ENCODE data around the gene HSPG2.
A peak's percentile ranks its signal among the peaks of the same experiment; 100 is the strongest.
"Not testable (repeated sequence)": the region's sequence is repeated elsewhere in the genome, so short reads cannot be mapped to it uniquely, and the experiment has no call there.

HSPG2 gene

GRCh38 chr1:21955501-21956281, 18.6 kb upstream of the HSPG2 start:
- DNase-seq: no peak

GRCh38 chr1:21955058-21955457, 17.9 kb upstream of the HSPG2 start:
- no peak for DNase-seq

GRCh38 chr1:21952786-21953520, 15.8 kb upstream of the HSPG2 start:
- DNase-seq: no peak

DNA sequence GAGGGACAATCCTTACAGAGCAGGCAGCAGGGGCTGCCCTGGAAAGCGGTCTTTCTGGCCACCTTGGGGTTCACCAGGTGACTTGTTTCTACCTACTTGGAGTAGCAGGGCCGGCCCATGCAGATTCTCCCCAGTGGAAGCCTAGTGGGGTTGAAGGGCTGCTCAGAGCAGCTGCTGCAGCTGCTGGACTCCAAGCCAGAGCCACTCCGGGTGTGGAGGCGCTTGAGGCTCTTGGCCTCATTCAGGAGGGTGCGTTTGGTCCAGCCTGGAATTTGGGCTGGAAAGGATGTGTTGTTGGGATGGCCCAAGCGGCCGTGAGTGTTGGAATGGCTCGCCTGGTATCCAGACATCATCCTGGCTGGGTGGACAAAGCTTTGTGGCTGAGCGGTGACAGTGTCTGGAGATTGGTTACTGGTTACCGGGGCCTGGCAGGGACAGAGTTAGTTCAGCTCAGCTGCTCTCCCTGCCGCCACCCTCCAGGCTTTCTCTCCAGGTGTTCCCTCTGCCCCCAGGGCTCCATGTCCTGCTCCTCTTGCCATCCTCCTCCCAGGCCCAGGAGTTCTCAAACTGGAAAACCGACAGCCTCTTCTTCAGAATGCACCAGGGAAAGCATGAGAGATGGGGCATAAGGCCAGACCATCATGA, 14.2 kb upstream of the HSPG2 start:
- no peak for DNase-seq

DNA sequence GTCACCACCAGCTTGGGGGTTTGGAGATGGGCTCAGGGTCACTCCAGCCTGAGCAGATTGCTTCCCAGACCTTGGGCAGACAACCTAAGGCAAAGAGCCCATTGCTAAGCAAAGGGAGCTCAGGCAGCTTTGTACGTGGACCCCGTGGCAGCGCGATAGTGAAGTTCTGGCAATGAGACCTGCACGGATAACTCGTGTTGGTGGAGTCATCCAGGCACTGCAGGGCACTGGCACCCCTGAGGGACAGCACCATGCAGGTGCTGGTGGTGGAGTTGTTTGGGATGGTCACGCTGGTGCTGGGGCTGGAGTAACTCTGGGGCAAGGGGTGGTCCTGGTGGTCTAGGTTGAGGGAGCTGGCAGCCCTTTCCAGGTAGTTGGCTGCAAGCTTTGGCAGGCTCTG, 13.6 kb upstream of the HSPG2 start:
- DNase-seq: no peak

DNA sequence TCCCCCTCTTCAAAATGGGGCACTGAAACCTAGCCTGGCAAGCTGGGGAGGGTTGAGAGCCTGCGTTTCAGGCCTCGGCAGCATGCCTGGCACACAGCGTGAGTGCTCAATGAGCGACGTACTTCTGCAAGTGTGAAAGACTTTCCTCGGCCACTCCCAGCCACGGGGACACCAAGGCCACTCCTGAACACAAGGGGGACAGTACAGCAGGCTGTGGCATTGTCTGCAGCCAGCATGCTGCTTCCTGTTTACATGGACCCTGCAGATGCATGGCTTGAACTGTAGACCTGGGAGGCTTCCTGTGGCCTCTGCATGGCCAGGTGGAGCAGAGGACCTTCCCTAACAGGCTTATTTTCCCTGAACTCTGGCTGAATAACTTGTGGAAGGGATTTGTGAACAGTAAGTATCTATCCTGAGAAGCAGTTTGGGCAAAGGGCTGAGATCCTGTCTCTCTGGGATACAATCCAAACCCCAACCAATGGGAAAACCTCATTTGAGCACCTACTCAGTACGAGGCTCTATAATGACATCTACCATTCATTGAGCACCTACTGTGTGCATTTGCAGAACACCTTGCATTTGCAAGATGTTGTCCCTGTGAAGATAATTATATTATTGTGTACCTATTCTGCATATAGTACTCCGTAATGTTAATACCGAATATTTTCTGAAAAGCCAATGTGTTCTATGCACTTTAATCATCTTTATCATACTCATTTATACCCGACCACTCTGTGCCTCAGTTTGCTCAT, 9.9 kb upstream of the HSPG2 start:
- no peak for DNase-seq

DNA sequence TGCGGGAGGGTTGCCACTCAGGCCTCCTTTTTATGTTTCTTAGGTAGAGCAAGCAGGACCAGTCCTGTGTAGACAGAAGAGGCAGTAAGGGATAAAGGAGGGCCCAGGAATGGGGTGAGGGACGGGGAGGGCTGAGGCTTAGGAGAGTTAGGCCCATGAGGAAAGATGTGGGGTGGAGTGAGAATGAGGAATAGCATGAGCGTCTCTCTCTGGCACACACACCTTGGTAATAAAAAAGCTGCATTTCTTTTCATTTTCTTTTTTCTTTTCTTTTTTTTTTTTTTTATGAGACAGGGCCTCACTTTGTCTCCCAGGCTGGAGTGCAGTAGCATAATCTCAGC, 7.6 kb upstream of the HSPG2 start:
- no peak for DNase-seq

DNA sequence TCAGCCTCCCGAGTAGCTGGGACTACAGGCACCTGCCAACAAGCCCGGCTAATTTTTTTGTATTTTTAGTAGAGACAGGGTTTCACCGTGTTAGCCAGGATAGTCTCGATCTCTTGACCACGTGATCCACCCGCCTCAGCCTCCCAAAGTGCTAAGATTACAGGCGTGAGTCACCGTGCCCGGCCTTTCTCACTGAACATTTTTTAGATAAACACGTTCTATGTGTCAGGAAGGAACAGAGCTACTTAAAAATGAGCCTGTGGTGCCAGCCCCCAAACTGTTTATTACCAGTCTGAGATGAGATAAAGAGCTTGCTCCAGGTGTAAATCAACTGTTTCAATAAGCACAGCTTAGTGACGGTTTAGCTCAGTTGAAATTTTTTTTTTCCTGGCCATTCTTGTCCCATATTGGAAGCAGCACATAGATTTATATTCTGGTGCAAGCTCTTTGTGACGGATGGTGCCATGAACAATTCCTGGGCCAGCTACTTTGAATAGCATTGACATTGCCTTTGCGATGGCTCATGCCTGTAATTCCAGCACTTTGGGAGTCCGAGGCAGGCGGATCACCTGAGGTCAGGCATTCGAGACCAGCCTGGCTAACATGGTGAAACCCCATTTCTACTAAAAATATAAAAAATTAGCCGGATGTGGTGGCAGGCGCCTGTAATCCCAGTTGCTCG, 6.0 kb upstream of the HSPG2 start:
- not testable (repeated sequence) for DNase-seq

GRCh38 chr1:21942464-21942863, 5.4 kb upstream of the HSPG2 start:
- DNase-seq: no peak

- DNase-seq: no peak
These were observed 4.3 kb upstream of the HSPG2 start for GRCh38 chr1:21941370-21941769.

- no peak for DNase-seq
These were observed 3.4 kb upstream of the HSPG2 start for GRCh38 chr1:21940492-21940891.

DNA sequence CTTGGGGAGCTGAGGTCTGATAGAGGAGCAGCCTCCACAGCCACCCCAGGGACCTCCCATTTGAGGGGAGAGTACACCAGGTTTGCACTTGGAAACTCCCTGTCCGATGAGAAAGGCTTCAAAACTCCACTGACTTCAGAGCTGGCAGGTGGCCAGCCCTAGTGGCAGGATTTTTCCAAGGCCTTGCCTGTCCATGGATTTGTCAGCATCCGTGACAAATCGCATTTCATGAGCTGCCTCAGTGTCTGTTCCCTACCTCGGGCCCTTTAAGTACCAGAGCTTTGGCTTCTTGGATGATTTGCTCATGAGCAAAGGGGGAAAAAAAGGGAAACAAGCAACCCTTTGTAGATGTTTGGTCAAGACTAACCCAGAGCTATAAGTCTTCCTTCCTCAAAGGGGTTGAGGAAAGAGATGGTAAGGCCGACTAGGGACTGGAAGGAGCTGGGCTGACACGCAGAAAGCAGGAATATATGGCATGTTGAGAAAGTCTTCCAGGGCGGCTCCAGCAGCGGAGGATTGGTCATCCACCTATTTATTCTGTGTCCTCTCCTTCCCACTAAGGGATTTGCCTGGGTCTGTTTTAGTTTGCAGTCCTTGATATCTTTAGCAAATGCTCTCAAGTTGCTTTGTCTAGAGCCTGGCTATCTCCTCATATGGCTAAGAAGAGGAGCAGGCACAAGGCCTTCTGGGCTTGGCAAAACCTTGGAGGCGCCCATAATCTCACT, 2.7 kb upstream of the HSPG2 start:
- DNase-seq: no peak

DNA sequence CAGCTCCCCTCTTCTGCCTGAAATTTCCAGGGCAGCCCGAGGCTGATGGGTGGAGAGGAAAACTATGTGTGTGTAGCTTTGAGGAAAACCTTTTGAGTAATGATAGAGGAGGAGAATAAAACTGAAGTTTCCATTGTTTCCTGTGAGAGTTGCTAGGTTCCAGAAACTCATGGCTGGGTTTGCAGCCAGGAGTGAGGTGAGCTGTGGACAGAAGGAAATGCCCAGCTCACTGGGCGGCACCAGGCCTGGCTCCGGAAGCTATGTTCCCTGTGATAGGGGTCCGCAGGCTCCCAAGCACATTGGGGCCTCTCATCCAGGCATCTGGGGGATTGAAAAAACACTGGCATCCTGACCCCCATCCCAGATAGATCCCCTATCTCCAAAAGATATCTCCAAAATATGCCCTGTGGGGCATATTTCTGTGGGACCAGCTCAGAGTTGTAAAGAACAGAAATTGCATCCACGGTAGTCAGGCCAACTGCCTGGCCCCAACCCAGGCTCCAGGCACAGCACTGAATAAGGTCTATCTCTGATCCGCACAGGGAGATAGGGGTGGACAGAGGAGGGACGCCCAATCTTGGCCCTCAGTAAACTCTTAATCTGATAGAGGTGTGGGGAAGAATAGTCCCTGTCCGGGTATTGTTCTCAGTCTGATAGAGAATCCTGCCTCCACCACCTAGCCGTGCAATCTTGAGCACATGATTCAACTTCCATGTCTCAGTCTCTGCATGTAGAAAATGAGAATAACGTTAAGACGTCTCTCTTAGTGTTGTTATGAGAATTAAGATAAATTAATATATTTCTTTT, 1.8 kb upstream of the HSPG2 start:
- no peak for DNase-seq

- DNase-seq: peak; percentile 28 to 65 (median 38)
These were observed 437 bp upstream of the HSPG2 start for GRCh38 chr1:21937372-21938121.

GRCh38 chr1:21936366-21937031, 611 bp downstream of the HSPG2 start:
- no peak for DNase-seq

DNA sequence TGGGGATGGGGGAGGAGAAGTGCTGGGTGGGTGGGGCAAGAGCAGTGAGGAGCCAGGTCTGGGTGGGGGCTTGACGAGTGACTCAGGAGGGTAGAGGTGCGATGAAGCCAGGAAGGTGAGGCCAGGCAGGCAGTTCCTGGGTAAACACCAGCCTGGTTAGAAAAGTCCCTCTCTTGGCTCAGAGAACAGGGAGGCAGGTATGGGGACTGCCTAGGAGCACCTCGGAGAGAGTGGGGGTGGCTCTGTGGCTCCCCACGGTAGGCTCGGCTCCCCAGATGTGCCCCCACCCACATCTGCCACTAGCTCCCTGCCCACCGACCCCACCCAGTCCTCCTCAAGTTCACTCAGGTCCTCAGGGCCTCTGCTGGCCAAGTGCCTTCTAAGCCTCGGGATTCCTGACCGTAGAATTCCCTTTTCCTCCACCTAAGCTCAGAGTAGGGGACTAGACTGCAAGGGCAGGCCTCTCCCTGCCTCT, 1.2 kb downstream of the HSPG2 start:
- no peak for DNase-seq

DNA sequence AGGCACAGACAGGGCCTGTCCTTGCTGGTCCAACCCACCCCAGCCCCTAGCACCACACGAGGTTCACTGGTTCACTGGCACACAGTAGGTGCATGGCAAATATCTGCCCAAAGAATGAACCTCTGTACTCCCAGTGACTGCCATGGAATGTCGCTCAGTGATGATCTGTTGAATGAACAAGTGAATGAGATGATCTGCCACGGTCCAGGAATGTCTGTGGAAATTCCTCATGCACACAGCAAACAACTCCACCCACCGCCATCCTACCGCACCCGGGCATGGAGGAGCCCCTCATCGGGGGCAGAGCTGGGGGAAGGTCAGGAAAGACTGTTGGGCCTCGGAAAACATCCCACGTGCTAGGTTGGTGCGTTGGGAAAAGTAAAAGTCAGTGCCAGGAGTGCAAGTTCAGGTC, 1.7 kb downstream of the HSPG2 start:
- DNase-seq: no peak

- no peak for DNase-seq
These were observed 3.5 kb downstream of the HSPG2 start for GRCh38 chr1:21933397-21934248.

- no peak for DNase-seq
These were observed 5.0 kb downstream of the HSPG2 start for GRCh38 chr1:21932127-21932526.

Data from activated naive CD4-positive, alpha-beta T cell (primary cell).